Glomerular endothelial cell (primary cell): Measurements from ENCODE around the gene EDEM2. TPM values are rescaled to one million over a fixed set of nuclear protein-coding genes. Genes with fewer than 3 reads are reported as not detected.
"Not testable (repeated sequence)": the region's sequence is repeated elsewhere in the genome, so short reads cannot be mapped to it uniquely, and the experiment has no call there.

ENCODE experiments used
- DNase-seq: peaks from one replicate; pipeline ENCODE4 v3.0.0-alpha.2; 2011; ENCODE audit warnings: low read depth, low spot score; ENCODE audit errors: extremely low read depth
- total RNA-seq: library from RNA; depleted of rRNA; stranded (reverse); fragments of >200 nt; gene quantifications from 2 replicates; pipeline ENCODE4 v1.2.3, GENCODE V29; 2015

The EDEM2 gene, protein sequence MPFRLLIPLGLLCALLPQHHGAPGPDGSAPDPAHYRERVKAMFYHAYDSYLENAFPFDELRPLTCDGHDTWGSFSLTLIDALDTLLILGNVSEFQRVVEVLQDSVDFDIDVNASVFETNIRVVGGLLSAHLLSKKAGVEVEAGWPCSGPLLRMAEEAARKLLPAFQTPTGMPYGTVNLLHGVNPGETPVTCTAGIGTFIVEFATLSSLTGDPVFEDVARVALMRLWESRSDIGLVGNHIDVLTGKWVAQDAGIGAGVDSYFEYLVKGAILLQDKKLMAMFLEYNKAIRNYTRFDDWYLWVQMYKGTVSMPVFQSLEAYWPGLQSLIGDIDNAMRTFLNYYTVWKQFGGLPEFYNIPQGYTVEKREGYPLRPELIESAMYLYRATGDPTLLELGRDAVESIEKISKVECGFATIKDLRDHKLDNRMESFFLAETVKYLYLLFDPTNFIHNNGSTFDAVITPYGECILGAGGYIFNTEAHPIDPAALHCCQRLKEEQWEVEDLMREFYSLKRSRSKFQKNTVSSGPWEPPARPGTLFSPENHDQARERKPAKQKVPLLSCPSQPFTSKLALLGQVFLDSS
- total RNA-seq, result 39.3 and 59.3 TPM in 2 replicates

GRCh38 chr20:35146920-35147574 is at the start of gene EDEM2:
EDEM2 (minus strand) TSS chr20:35147336; CDS start chr20:35147258, 78 bp downstream.
- no peak for DNase-seq

- no peak for DNase-seq
These were observed 49.2 kb upstream of the EDEM2 start for GRCh38 chr20:35196313-35196712.

- DNase-seq, result not testable (repeated sequence)
These were observed 46.1 kb upstream of the EDEM2 start for GRCh38 chr20:35193031-35193791.

DNA sequence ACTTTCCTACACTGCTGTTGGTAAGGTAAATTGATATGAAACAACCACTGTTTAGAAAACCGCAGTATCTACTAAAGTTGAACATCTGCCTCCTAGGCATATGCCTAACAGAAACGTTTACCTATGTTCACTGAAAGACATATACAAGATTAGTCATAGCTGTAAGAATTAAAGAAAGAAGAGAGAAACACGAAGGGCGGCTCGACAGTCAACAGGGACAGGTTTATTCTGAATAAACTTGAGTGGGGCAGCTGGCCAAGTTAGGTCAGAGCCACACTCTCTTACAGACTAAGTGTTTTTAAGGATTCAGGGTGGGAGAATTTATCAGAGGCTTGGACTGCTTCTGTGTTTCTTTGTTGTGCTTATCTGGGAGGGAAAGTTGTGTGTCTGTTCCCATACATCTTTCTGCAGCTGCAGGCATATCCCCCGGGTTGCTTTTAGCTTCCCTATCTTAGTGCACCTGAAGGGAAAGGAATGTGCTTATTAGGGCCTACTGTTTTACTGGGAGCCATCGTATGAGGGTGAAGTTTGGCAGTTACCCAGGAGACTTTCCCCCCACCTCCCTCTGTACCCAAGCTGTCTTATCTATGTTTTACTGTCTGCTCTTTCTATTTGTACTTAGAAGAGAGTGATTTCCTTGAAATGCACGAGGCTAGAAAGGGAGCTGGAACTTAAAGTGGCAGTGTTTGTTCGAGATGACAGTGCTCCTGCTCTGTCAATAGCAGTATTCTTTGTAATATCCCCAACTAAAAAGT is 45.2 kb upstream of the EDEM2 start:
- no peak for DNase-seq

DNA sequence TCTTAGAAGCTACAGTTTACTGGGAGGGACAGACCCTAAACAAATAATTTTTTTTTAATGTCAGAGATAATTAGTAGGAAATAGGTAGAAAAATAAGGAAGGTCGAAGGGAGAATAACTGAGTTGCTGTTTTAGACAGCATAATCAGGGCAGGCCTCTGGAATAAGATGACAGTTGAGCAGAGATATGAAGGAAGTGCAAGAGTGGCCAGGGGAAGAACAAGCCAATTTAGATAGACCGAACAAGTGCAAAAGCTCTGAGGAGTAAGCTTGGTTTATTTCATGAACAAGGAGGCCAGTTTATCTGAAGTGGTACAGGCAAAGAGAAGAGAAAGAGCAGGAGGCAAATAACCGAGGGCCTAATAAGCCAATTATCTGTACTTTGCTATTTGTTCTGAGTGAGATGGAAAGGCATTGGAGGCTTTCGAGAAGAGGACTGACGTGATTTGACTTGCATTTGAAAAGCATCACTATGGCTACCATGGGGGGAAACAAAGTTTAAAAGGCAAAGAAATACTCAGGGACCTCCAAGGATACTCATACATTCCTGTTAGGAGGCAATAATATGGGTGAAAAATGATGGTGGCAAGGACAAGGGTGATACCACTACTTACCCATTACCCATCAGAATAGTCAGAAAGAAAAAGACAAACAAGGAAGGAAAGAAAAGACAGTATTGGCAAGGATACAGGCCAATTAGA is 44.4 kb upstream of the EDEM2 start:
- no peak for DNase-seq

DNA sequence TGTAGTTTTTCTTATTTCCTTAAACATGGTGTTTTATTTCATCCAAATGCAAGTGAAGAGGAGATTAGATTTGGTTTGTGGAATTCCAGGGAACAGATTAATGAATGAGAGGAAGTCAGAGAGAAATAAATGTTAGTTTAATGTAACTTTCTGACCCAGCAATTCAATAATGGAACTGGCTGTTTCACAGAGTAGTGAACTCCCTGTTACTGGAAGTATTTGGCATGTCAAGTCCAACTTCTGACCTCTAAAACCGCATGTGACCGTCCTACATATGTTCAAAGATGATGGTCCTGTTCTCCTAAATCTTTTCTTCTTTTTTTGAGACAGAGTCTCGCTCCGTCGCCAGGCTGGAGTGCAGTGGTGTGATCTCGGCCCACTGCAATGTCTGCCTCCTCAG is 43.4 kb upstream of the EDEM2 start:
- DNase-seq, result no peak

GRCh38 chr20:35189223-35189622 is 42.1 kb upstream of the EDEM2 start:
- not testable (repeated sequence) for DNase-seq

GRCh38 chr20:35187584-35188190 is 40.6 kb upstream of the EDEM2 start:
- DNase-seq, result no peak

GRCh38 chr20:35186691-35187289 is 39.7 kb upstream of the EDEM2 start:
- DNase-seq, result not testable (repeated sequence)

DNA sequence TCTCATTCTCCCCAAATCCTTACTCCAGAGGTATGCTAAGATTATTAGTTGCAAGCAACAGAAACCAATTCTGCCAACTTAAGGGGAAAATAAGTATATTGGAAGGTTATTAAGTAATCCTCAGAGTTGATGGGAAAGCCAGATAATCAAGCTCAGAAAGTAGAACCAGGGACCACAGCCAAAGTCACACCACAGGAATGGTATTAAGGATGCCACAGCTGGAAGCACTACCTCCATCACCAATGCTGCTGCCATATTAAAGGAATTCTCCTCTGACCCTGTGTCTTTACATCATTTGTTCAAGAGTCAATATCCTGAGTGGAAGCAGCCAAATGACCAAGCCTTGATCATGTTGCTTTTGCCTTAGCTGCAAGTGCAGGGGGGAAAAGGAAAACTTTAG is 34.6 kb upstream of the EDEM2 start:
- DNase-seq, result no peak

DNA sequence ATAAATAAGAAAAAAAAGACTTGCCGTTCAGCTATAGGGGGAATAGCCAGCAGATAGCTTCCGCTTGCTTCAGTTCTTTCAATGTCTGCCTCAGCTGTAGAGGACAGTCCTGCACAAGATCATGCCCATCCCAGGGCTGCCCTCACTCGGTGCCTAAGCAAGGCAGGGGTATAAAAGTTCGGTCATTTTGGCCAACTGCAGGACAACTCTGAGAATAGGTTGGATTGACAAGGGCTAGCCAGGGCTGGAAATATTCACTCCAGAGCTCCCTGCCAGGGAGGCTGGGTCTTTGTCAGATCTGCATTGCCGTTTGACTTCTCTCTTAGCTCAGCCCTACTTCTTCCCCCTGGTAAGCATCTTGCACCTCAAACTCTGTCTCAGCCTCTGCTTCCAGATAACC is 33.1 kb upstream of the EDEM2 start:
- DNase-seq, result no peak

DNA sequence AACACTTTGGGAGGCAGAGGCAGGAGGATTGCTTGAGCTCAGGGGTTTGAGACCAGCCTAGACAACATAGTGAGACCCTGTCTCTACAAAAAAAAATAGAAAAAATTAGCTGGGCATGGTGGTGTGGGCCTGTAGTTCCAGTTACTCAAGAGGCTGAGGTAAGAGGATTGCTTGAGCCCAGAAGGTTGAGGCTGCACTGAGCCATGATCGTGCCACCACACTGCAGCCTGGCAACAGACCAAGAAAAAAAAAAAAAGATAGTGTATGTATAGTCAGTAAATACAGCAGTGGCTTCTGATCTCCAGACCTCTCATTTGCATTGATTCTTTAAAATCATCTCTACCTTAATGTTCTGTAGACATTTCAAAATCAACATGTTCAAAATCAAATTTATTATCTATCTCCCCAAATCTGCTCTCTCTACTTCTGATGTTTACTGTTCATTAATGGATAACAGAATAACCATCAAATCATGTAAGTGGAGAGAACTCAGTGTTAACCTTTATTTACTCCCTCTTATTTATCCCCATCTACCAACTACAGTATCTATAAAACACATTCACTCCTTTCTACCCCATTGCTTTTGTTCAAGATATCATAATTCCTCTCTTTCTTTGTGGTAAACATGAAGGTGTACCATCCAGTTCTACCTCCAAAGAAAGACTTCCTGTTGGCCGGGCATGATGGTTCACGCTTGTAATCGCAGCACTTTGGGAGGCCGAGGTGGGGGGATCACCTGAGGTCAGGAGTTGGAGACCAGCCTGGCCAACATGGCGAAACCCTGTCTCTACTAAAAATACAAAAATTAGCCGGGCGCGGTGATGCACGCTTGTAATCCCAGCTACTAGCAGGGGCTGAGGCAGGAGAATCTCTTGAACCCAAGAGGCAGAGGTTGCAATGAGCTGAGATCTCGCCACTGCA is 32.4 kb upstream of the EDEM2 start:
- DNase-seq, result no peak

GRCh38 chr20:35176132-35176531 is 29.0 kb upstream of the EDEM2 start:
- no peak for DNase-seq

DNA sequence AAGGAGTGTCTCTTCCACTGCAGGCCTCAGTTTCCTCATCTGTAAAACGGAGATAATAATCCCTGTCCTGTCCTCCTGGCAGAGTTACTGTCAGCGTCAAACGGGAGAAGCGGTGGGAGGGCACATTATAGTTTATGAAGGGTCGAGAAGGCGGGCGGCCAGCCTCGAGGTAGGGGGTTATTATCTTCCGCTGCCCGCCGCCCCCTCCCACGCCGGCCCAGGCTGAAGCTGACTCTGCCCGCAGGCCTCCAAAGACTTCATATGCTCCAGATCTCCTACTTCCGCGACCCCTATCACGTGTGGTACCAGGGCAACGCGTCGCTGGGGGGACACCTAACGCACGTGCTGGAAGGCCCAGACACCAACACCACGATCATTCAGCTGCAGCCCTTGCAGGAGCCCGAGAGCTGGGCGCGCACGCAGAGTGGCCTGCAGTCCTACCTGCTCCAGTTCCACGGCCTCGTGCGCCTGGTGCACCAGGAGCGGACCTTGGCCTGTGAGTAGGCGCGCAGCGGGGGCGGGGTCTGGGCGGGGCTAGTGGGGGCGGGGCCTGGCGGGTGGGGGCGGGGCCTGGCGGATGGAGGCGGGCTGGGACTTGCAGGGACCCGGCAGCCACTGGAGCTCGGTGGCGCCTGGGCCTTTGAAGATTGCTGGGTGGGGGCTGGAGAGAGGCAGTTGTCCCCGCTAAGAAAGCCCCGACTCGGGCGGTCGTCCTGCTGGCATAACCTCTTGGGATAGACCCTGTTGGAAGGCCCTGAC is 27.5 kb upstream of the EDEM2 start:
- no peak for DNase-seq

- no peak for DNase-seq
These were observed 26.5 kb upstream of the EDEM2 start for GRCh38 chr20:35173576-35174192.

DNA sequence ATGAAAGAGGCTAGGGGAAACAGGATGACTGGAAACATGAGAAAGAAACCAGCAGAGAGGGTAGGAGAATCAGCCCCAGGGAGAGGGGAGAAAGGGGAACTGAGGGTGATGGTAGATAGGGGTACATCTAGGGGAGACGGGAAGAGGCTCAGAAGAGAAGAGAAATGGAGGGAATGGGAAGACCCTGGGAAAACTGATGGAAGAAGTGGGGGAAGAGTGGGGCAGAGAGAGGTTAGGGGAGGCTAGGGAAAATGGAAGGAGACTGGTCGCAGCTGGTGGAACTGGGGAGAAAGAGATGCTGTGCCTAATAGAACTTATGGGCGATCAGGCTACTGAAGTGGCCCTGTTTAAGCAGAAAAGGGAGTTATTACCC is 25.3 kb upstream of the EDEM2 start:
- DNase-seq, result no peak
